G401 (cell line): ENCODE data around the gene FRRS1L. TPM values are rescaled to one million over a fixed set of nuclear protein-coding genes. Genes with fewer than 3 reads are reported as not detected.
"Not testable (repeated sequence)": the region's sequence is repeated elsewhere in the genome, so short reads cannot be mapped to it uniquely, and the experiment has no call there.

Experiments used
- DNase-seq: peaks from one replicate; pipeline ENCODE4 v3.0.0-alpha.2; 2015; ENCODE audit warnings: low spot score
- in situ Hi-C: cut with HindIII; loops from 2 replicates; pipeline ENCODE4 v1.10.0; 2016; ENCODE audit warnings: low sequenced_read_pairs, mixed read lengths
- total RNA-seq: library from RNA; depleted of rRNA; stranded (reverse); fragments of >200 nt; shearing (Covaris generic); gene quantifications from 2 replicates; pipeline ENCODE4 v1.2.3, GENCODE V29; 2014

The FRRS1L gene
- total RNA-seq, 1 experiment from 2014 or later: not detected

DNA sequence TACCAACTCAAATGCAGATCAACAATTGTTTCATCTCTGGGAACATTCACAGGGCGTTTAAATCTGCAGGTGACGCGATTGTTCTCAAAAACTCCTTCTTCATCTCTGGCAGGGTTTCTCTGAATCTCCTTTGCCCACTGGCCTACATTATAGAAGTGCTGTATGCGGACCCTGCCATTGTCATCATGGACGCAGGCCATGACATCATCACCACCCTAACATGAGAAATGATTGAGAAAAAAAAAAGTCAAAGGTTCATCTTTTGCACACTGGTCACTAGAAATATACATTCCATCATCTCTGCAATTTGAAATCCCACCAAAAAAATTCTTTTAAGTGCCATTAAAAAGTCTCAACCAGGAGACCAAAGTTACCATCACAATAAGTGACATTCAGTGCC is 25.7 kb downstream of the FRRS1L start:
- in situ Hi-C loops: no loop called here

DNA sequence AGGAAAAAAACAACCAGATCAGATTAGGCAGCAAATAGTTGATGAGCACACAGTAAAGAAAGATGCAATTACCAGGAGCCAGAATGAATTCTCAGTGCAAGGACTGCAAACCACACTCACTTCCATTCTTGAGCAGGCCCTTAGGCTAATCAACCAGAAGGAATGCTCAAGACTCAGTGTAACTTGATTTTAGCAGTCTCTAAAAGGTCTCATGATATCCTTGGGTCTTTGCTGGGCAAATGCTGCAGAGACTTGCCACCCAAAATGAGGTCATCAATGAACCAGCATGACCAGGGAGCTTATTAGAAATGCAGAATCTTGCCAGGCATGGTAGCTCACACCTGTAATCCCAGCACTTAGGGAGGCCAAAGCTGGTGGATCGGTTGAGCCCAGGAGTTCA is 27.2 kb downstream of the FRRS1L start:
- in situ Hi-C loops: no loop called here
- DNase-seq: no peak

More for the DNA sequence above, 25.7 kb downstream of the FRRS1L start:
- no peak for DNase-seq

DNA sequence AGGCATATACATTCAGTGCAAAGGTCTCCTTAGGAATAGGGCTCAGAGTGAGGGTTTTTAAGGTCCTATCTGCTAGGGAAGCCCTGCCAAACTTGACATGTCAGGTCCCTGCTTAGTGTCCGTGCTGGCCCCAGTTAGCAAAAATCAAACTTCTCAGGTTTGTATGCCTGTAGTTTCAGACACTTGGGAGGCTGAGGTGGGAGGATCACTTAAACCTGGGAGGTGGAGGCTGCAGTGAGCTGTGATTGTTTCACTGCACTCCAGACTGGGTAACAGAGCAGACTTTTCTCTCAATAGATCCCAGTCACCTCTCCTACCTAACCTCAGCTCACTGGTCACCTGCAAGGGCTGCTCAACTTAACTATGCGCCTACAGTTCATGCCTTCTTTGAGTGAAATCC is 28.6 kb downstream of the FRRS1L start:
- in situ Hi-C loops: no loop called here
- no peak for DNase-seq

DNA sequence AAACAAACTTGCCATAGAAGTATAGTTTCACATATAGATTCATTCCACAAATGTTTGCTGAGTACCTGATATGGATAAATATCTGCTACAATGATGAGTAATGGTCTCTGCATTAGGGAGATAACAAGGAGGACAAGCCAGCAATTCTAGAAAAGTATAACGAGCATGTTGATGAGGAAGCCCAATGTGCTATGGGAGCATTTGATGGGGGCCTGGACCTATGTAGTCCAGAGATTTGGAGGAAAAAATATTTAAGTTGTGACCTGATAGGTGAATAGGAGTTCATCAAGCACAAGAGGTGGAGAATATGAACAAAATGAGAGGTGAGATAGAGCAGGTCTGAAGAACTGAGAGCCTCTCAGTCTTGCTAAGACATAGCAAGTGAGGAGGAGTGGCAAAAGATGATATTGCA is 32.9 kb downstream of the FRRS1L start:
- in situ Hi-C loops: no loop called here
- no peak for DNase-seq

DNA sequence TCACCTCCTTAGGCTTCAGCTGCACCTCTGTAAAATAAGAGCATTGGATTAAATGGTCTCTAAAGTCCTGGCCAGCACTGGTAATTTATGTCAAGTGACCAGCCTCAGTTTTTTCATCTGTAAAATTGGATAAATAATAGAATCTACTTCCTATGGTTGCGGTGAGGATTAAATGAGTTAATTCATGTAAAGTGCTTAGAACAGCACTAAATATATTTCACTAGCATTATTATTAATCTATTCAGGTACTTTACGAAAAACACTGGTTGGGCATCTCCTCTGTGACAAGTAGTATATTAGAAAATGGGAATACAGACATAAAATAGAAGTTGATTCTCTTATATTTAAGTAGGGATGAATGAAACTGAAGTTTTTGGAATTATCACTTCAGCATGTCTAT is 33.5 kb downstream of the FRRS1L start:
- in situ Hi-C loops: no loop called here
- no peak for DNase-seq

DNA sequence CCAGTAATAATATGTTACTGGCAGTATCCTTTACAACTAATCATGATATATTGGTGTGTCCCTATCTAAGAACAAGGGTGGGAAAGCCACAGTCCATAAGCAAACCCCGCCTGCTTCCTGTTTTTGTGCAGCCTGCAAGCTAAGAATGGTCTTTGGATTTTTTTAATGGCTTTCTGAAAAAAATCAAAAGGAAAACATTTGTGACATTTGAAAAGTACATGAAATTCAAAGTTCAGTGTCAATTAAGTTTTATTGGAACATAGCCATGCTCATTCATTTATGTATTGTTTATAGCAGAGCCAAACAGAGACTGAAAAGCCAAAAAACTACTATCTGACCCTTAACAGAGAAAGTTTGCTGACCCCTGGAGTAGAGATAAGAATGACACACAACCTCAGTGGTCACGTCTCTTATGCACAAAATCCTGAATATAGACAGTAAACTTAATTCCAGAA is 34.5 kb downstream of the FRRS1L start:
- in situ Hi-C loops: no loop called here
- DNase-seq: no peak

DNA sequence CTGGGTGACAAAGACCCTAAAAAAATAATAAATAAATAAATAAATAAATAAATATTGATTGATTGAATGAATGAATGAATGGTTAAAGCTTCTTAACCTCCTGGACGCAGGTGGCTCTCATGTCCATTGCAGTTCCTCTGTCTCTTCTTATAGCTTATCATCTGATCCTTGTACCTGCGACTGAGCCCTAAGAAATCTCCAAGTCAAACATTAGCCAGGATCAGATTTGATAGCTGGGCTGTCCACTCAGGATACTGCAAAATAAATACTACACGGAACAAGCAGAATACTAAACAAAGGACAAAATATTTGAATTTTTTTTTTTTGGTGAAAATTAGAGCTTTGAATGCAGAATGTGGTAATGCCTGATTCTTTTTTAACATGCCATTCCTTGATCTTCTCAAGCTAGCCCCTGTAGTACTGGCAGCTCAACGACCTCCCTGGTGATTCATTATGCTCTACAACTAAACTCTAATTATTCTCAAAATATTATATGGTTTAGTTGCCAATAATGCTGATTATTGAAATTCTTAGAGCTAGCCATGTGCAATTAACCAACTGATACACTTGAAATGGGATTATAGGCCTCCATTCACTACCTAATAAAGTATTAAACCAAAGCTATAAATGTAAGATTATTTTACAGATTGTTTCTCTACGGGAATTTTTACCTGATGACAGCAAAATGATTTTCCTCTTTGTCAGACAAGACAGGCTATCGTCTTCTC is 37.4 kb downstream of the FRRS1L start:
- no peak for DNase-seq
- in situ Hi-C loops: no loop called here

DNA sequence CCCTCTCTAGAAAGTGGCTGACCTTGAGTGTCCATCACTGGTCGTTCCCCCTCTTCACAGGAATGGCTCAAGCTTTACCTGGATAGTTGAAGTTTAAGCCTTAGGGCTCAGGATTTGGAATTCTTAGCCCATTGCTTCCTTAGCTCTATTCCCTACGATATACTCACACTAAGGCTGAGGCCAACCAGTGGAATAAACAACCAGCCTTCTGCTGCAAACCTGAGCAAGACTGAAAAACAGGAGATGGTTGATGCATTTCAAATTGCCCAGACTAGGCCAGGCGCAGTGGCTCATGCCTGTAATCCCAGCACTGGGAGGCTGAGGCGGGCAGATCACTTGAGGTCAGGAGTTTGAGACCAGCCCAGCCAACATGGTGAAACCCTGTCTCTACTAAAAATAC is 40.4 kb downstream of the FRRS1L start:
- in situ Hi-C loops, DNase-seq: not testable (repeated sequence)

DNA sequence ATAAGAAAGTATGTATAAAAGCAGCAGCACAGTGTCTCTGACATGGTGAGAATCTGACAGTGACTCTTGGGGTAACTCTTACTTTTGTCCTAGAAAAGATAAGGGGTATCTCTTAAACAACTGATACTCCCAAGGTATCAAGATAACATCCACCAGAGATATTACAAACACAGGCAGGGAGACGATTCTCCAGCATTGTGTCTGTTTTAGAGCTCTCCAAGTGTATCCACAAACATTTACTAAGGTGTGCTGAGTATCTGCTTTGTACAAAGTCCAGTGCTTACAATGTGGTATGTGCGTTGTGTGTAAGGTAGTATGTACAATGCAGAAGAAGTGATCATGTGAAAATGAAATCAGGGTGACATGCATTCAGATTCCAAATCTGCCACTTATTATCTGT is 42.9 kb downstream of the FRRS1L start:
- in situ Hi-C loops: no loop called here
- DNase-seq: no peak

DNA sequence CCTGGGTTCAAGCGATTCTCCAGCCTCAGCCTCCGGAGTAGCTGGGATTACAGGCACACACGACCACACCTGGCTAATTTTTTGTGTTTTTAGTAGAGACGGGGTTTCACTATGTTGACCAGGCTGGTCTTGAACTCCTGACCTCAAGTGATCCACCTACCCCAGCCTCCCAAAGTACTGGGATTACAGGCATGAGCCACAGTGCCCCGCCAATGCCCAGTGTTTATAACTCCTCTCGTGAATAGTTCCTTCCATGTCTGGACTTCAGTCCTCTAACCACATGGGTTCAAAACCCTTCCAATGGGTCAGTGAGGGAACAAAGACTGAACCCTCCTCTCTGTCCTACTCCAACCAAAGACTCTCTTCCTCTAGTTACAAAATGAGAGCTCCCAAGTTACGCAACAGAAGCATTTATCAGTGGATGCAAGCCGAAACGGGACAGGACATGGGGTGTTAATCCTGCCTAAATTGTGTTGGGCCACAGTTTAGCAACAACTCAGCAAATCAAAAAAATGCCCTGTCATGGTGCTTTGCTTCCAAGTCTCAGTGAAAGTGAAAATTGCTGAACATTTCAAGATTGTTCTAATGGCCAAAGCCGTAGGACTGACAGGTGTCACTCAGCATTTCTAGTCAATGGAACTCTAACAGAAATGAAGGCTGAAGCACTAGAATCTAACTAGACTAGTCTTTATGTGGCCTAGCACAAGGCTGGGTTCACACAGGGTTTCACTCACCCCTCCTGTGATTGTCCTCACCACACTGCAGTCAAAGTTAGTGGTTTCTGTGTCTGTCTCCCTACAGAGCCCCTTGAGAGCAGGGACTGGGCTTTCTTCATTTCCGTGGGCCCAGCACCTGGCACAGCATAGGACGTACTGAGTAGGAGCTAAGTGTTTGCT is 44.1 kb downstream of the FRRS1L start:
- in situ Hi-C loops: no loop called here
- DNase-seq: no peak

DNA sequence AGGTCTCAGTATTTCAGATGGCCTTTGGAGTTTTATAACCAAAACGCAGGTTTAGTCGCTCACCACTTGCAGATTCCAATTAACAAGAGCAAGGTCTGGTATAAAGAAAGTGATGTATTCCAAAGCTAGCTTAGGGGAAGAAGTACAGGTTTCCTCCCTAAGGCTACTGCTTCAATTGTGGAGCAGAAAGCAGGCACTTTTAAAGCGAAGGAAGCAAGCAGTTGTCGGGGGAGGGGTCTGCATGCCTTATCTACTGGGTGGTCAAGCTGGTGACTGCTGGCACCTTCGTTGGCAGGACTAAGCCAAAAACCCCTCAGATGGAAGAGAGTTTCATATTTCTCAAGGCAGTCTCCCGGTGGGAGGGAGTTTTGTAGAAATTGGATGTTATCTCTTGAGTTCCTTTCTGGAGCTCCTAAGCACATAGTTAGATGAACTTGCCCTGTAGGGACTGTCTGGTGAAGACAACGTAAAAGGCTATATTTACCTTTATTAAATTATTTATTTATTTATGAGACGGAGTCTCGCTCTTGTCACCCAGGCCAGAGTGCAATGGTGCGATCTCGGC is 45.7 kb downstream of the FRRS1L start:
- in situ Hi-C loops: no loop called here
- DNase-seq: no peak

DNA sequence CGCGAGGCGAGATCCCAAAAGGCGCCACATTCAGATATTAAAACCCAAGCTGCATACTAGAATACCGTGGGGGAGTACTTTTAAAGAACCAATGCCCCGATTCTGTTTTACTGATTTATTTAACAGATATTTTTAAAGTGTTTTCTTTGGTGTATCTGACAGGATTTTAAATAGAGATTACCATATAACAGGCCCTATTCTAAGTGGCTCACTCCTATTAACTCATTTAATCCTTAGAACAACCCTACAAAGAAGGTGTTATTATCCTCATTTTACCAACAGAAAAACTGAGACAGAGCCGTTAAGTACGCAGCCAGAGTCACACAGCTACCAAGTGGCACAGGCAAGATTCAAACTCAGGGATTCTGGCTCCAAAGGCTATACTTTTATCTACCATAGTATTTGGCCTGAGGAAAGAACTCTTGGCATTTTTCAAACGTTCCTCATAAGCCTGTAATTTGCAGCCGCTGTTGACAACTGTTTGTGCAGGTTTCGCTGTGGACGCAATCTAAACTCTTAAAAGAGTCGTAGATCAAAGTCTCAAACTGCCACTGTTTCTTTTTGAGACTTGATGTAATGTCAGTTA is 46.8 kb downstream of the FRRS1L start:
- in situ Hi-C loops: no loop called here
- DNase-seq: no peak

DNA sequence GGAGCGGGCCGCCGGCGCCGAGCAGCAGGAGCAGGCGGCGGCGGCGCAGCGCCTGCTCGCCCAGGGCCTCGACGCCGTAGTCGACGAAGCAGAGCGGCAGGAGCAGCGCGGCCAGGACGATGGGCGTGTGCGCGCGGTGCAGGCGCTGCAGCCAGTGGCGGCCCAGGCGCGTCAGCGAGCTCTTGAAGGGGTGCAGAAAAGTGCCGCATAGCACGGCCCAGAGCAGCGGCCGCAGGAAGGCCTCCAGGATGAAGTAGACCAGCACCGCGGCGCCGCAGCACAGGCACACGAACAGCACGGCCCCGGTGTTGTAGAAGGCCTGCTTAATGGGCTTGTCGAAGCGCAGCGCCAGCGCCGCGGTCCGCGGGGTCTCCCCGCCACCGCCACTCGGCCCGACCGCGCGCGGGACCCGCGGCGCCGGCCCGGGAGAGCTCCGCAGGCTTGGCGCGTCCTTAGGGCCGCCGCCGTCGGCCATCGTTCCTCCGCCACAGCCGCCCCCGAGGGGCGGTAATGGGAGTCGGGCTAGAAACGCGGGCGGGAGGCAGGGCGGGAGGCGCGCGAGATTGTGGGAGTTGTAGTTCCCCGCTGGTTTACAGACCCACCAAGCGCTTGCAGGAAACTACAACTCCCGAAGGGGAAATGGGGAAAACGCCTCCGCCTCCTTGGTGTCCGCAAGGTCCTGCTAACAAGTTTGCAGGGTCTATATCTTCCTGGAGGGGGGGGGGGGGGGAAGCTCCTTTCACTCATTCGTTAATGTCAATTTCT is 47.4 kb downstream of the FRRS1L start, which contains the start of gene TMEM245:
Gene TMEM245 (minus strand): TSS at position 509 of the 765 bp plus-strand sequence. CDS start 34 bp downstream, at position 475.
- in situ Hi-C loops: no loop called here
- peak; percentile 99 for DNase-seq

DNA sequence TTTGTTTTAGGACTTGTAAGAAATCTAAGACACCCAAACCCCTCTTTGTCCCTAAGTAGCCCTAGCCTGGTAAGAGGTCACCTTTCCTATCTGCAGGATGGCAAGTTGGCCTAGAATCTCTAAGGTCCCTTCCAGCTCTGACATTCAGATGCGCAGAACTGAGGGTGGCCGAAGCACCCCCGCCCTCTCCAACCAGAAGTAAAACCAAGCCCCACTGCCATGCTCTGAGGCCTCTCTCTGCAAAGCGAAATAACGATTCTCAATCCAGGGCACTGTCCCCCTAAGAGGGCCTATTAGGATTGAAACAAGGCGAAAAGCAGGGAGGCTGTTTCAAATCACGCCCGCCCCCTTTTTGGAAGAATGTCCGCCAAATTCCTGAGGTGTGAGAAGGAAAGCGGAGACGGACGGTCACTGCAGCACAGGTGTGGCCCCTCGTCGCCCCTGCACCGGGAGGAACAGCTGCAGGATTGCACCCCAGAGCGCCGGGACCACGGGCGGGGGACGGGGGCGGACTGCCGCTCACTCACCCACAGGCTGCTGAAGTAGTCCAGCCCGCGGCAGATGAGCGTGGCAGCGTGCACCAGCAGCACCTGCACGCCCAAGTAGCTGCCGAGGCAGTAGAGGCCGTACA is 48.1 kb downstream of the FRRS1L start:
- peak; percentile 18 for DNase-seq
- in situ Hi-C loops: no loop called here

DNA sequence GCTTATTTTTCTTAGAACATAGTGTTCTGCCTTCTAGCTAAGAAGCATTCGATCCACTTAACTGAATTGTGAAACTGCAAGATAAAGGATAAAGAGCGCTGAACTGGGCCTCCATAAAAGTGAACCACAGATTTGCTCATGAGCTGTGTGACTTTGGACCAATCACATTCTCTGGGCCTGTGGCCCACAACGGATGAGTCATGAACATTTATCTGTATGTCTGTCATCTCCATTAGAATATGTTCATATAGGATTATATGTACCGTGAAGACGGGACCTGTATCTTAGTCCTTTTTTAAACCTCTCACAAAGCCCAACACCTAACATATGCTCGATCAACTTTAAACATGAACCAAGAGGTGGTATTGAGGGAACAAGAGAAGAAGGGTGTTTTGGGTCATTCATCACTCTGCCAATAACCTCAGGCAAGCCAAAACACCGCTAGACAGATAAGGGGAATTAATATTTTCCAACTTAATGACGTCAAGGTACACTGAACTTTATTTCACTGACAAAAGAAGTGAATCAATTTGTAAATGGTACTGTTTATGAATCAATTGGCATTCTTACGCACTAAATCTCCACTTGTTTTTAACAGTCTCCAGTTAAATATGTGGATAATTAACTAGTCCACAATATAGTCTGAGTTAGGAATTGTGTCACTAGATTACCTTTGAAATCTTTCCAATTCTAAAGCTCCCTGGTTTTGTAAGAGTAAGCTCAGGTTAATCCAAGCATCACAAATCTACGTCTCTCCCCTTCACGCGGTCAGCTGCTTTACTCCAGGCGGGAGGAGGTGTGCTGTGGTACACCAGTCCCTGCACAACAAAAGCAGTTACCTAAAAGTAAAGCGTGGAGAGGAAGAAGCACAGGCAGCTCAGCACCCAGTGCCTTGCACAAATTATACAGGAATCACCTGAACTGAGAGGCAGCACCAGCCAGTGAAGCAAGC is 48.9 kb downstream of the FRRS1L start:
- no peak for DNase-seq
- in situ Hi-C loops: no loop called here

DNA sequence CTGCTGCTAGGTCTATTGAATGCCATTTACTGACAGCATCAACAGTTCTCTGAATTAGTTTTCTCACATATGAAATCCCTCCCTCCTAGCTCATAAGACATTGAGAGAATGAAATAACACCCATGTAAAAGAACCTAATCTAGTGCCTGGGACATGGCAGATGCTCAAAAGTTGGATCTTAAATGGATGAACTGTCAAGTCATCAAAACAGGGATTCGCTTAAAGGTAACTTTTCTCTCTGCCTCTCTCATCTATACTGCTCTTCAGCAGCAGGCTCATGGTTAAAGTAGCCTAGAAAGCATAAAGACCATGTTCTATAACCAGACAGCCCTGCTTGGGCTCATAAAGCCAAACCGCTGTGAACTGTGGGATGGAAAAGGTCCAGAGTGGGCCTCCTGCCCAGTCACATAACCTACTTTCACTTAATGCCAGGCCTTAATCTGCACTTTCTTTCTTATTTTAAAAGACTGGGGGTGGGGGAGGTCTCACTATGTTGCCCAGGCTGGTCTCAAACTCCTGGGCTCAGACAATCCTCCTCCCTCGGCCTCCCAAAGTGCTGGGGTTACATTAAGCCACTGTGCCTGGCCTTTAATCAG is 51.0 kb downstream of the FRRS1L start:
- DNase-seq: peak; percentile 64
- in situ Hi-C loops: no loop called here

DNA sequence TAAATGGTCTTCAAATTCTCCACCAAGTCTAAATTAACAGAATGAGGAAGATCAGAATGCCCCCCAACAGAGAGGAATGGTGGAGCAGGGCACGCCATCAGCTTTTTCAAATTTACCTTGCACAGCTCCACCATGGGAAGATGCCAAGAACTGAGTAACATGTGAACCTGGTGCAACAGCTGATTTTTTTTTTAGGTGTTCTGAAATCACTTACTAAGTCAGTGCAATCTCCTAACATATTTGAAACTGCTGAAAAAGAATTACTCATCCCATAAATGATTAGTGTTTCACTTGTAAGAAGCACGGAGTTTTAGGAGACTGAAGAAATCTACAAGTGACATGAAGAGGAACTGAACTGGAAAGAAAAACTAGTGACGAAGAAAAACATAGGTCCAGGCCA is 52.4 kb downstream of the FRRS1L start:
- no peak for DNase-seq
- in situ Hi-C loops: no loop called here
